Adipocyte (in vitro differentiated cells): ENCODE measurements around the gene FRMD4A.
"Not testable (repeated sequence)": the region's sequence is repeated elsewhere in the genome, so short reads cannot be mapped to it uniquely, and the experiment has no call there.

Experiments used
- DNase-seq: peaks from one replicate; pipeline ENCODE4 v3.0.0-alpha.2; 2015; ENCODE audit warnings: low read depth
- H3K27me3 ChIP-seq: replicated peaks from 2 replicates; pipeline ENCODE4 v1.7.0; 2013; ENCODE audit warnings: mild to moderate bottlenecking, low read length, moderate library complexity; ENCODE audit not compliant: control insufficient read depth, insufficient read depth
- H3K36me3 ChIP-seq: 2 replicates; pipeline ENCODE4 v1.7.0; 2013; ENCODE audit warnings: low read length, mild to moderate bottlenecking, moderate library complexity; ENCODE audit not compliant: control insufficient read depth, insufficient read depth, severe bottlenecking
- H3K4me1 ChIP-seq: 2 replicates; pipeline ENCODE4 v1.7.0; 2013; ENCODE audit warnings: mild to moderate bottlenecking, low read length, moderate library complexity; ENCODE audit not compliant: control insufficient read depth, insufficient read depth
- H3K4me3 ChIP-seq: 2 replicates; pipeline ENCODE4 v1.7.0; 2013; ENCODE audit warnings: mild to moderate bottlenecking, low read length, moderate library complexity
- H3K9ac ChIP-seq: 2 replicates; pipeline ENCODE4 v1.7.0; 2013; ENCODE audit warnings: mild to moderate bottlenecking, low read length, moderate library complexity
- H3K9me3 ChIP-seq: 2 replicates; pipeline ENCODE4 v1.7.0; 2013; ENCODE audit warnings: mild to moderate bottlenecking, low read length, moderate library complexity; ENCODE audit not compliant: control insufficient read depth

Gene FRMD4A

DNA sequence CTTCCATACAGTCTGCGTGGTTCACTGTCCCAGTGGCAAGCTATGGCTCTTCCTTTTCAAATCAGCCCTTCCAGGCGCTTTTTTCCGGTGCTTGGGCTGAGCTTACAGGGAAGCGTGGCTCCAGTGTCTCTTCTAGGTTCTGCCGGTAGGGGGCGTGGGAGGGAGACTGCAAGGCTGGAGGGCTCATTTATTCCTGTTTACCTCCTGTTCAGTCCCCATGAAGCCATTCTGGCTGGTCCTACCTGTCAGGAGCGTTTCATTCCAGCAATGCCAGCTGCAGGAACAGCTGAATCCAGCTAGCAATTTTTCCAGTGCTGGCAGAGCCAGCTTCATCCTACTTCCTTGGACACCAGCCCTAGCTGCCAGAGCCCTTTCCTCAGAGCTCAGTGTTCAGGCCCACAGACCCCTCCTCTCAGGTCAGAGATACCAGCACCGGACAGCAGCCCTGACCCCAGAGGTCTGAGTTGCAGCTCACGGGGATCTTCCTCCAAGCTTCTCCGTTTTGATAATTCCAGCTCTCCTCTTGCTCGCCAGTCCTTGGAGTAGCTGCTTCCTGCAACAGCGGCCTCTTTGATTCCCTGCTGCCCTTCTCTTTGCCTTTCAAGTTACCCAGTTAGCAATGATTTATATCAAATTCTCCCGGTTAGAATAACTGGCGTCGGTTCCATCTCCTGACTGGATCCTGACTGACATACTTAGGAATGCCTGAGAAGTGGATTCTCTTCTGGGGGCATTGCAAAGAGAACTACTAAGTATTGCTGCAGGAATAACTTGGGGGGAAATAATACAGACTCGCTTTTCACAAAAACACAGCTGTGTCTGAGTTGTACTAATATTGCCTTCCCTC, 129.8 kb downstream of the FRMD4A start:
- Histone ChIP-seq H3K9ac (no peak overlapping the region), H3K4me3 (no peak overlapping the region), H3K27me3 (peaks cover 46% of the 10 kb centered on the region), H3K4me1 (no peaks in the 10 kb centered on the region), H3K9me3 (no peaks in the 10 kb centered on the region), H3K36me3 (no peaks in the 10 kb centered on the region)
- DNase-seq, result no peak

DNA sequence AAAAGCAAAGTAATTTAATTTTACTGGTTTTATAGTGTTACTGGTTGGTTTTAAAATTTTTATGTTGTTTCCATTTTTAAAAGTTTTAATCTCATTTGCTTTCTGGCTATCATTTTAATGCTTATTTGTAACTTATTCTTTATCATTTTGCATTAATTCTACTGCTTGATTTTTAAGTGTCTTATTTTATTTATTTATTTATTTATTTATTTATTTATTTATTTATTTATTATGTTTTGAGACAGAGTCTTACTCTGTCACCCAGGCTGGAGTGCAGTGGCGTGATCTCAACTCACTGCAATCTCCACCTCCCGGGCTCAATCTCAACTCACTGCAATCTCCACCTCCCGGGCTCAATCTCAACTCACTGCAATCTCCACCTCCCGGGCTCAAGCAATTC, 131.6 kb downstream of the FRMD4A start:
- H3K4me1 ChIP-seq, DNase-seq, H3K9me3 ChIP-seq, H3K36me3 ChIP-seq, H3K4me3 ChIP-seq, H3K9ac ChIP-seq: not testable (repeated sequence)
- H3K27me3 ChIP-seq, result peaks cover 53% of the 10 kb centered on the region

DNA sequence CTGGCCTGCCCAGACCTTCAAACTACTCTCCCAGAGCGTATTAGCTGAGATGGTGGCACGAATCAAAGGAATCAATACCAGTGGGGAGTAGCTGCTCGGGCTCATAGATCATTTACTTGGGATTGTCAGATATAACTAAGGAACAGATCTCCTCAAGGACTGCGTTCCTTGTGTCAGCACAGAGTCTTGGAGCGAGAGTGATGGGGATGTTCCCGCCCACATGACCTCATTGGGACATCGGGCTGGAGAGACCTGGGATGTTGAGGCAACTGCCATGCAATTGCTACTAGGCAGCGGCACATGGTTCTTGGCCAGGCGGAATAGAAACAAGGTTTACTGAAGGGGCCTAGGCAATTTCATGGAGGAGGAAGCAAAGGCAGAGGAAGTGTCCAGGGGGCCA, 132.6 kb downstream of the FRMD4A start:
- Histone ChIP-seq H3K9me3 (no peaks in the 10 kb centered on the region), H3K4me1 (no peaks in the 10 kb centered on the region), H3K9ac (no peak overlapping the region), H3K4me3 (no peak overlapping the region), H3K27me3 (peaks cover 51% of the 10 kb centered on the region), H3K36me3 (no peaks in the 10 kb centered on the region)
- no peak for DNase-seq

DNA sequence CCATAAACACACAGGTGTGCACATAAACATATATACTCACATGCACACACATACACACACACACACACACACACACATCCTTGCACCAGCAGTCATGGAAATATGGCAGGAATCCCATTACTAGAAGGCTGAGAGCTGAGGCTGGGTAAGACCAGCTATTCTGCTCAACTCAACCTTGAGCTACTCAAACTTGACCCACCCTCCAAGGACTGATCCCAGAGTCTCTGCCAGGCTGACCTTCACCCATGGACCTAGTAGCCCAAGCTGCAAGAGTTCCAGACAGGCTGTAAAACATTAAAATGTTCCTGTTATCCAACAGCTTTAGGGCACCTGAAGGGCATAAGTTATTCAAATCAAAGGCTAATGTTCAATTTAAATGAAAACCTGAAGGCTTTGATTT, 134.6 kb downstream of the FRMD4A start:
- H3K4me1 ChIP-seq, result no peaks in the 10 kb centered on the region
- H3K27me3 ChIP-seq, result peaks cover 58% of the 10 kb centered on the region
- no peak overlapping the region for H3K9ac ChIP-seq
- no peak overlapping the region for H3K4me3 ChIP-seq
- no peaks in the 10 kb centered on the region for H3K36me3 ChIP-seq
- H3K9me3 ChIP-seq, result no peaks in the 10 kb centered on the region
- DNase-seq, result no peak

DNA sequence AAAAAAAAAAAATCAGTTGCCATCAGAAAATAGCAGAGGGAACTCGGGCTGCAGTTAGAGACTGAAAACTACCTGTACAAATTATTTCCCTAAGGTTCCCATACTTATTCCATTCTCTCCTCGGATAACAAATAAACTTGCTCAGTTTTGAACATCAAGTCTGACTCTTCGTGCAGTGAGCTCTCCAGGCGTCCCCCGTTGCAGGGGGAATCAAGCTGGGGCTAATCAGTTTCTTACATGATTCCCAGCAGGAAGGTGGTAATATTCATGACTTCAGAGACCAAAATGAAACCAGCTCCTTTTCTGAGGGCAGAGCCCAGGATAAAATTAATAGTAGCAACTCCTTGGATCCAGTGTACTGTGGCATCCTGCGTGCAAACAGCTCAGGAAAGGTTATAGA, 135.3 kb downstream of the FRMD4A start:
- DNase-seq, result no peak
- Histone ChIP-seq H3K4me1 (no peaks in the 10 kb centered on the region), H3K27me3 (peaks cover 58% of the 10 kb centered on the region), H3K36me3 (no peaks in the 10 kb centered on the region), H3K9me3 (no peaks in the 10 kb centered on the region), H3K9ac (no peak overlapping the region), H3K4me3 (no peak overlapping the region)

DNA sequence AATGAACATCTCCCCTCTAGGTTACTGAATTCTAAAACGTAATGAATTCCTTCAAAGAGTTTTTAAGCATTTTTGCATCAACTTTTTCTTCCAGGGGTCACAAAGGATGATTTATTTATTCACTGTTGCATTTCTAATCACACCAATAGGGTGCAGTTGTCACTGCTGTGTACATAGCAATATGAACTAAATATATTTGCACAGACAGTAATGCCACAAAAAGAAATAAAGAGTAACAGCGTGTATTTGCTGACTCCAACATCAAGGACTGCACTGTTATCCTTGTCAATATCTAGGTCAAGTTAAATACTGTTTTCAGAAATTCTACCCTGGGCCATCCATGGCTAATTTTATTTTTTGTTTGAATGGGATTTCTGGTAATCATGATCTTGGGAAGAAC, 138.0 kb downstream of the FRMD4A start:
- no peaks in the 10 kb centered on the region for H3K4me1 ChIP-seq
- no peak for DNase-seq
- peaks cover 69% of the 10 kb centered on the region for H3K27me3 ChIP-seq
- H3K36me3 ChIP-seq, result no peaks in the 10 kb centered on the region
- no peak overlapping the region for H3K9ac ChIP-seq
- H3K9me3 ChIP-seq, result no peaks in the 10 kb centered on the region
- no peak overlapping the region for H3K4me3 ChIP-seq

DNA sequence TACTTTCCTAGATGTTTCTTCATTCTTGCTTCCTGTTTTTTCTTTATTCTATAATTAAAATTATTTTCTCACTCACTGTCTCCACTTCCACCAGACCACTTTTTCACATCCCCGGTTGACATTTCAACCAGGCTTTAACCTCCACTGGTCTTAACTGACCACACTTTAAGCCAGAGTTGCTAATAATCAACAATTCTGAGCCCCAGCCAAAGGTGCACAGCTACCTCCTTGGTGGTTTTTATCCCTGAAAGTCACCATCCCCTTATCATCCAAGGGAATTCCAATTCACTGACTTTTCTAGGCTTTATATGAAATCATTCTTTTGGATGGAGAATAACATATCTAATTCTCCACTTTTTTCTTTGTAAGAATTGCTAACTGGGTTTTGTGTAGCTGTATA, 138.9 kb downstream of the FRMD4A start:
- Histone ChIP-seq H3K9me3 (no peaks in the 10 kb centered on the region), H3K9ac (no peak overlapping the region), H3K4me1 (no peaks in the 10 kb centered on the region), H3K36me3 (no peaks in the 10 kb centered on the region), H3K27me3 (peaks cover 74% of the 10 kb centered on the region), H3K4me3 (no peak overlapping the region)
- DNase-seq, result no peak

DNA sequence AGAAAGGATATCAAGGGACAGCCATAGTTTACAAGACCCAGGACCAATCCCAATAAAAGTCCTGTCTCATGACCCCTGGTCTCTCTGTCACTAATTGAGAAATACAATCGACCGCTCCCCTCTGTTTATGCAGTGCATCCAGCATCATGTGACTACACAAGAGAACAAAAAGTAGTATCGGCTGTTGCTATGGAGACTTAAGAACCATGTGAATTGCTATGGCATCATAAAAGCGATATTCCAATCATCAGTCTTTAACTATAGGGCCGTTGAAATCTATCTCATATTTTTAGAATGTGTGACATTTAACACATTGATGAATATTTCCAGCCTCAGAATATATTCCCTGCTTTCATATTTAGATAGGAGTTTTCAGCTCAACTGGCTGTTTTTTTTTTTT, 139.3 kb downstream of the FRMD4A start:
- no peaks in the 10 kb centered on the region for H3K36me3 ChIP-seq
- no peak overlapping the region for H3K9ac ChIP-seq
- no peaks in the 10 kb centered on the region for H3K4me1 ChIP-seq
- no peak overlapping the region for H3K4me3 ChIP-seq
- peaks cover 79% of the 10 kb centered on the region for H3K27me3 ChIP-seq
- DNase-seq, result no peak
- H3K9me3 ChIP-seq, result no peaks in the 10 kb centered on the region

DNA sequence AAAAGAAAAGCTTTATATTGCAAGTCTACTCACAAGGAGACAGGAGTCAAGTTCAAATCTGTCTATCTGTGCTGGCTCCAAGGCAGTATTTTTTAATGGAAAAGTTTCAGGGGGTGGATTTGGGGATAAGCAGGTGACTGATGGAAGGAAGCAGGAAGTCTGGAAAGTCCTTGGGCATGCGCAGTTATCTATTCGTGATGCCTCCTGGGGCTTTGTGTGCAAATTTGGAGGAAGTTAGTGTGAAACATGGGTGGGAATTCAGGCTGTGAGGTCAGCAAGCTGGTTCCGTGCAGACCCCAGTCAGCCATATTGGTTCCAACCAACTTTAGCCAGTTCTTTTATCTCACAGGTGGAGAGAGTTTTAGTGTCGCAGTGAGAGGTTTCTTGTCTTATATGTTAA, 140.0 kb downstream of the FRMD4A start:
- H3K27me3 ChIP-seq, result peaks cover 77% of the 10 kb centered on the region
- no peak overlapping the region for H3K4me3 ChIP-seq
- no peak overlapping the region for H3K9ac ChIP-seq
- no peaks in the 10 kb centered on the region for H3K36me3 ChIP-seq
- H3K4me1 ChIP-seq, result no peaks in the 10 kb centered on the region
- DNase-seq, result no peak
- no peaks in the 10 kb centered on the region for H3K9me3 ChIP-seq

DNA sequence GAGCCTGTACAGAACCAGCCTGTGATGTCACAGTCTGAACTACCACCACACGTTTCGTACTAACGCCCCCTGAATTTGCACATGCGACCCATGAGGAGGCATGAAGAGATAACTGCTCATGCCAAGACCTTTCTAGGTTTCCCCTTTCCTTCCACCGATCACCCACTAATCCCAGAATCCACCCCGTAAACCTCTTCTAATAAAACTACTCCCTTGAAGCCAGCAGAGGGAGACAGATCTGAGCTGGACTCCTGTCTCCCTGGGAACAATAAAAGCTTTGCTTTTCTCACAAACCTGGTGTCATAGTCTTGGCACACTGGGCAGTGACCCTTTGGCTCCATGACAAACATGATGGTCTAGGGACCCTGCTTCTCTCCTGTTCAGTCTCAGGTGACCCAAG, 144.5 kb downstream of the FRMD4A start:
- H3K36me3 ChIP-seq, result no peaks in the 10 kb centered on the region

DNA sequence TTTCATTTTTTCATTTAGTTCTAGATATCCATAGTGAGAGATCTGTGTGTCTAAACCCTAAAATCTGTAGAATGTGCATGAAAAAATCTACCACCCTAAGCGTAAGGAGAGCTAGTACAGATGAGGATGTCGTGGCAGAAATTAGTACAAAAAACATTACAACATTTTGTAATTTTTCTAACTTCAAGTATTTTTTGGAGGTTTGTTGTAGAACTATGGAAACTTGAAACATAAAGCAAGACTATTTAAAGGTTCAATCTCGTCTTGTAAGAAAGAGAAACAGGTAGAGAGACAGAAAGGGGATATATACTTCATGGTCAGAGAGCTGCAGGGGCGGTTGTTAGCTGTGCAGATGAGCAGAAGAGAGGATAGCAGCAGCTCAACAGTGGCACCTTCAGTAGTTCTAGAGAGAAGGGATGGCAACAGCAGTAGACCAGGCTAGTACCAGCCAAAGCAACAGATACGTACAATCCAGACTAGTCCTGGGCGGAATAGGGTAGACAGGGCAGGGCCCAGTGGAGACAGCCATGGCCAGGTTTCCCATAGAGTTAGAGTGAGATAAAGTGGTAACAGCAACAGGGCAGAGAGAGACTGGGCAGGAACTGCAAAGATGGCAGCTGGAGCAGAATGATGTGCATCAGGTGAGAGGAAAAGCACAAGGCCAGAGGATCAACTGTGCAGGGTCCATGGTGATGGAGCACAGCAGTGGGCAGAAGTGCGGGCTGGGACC, 145.2 kb downstream of the FRMD4A start:
- H3K4me3 ChIP-seq, result no peak overlapping the region
- H3K9me3 ChIP-seq, result peaks cover 5% of the 10 kb centered on the region
- no peaks in the 10 kb centered on the region for H3K4me1 ChIP-seq
- no peaks in the 10 kb centered on the region for H3K36me3 ChIP-seq
- DNase-seq, result no peak
- H3K9ac ChIP-seq, result no peak overlapping the region
- peaks cover 59% of the 10 kb centered on the region for H3K27me3 ChIP-seq

More for the DNA sequence above, 144.5 kb downstream of the FRMD4A start:
- H3K27me3 ChIP-seq, result peaks cover 59% of the 10 kb centered on the region
- DNase-seq, result no peak
- H3K4me1 ChIP-seq, result no peaks in the 10 kb centered on the region
- no peak overlapping the region for H3K9ac ChIP-seq
- H3K9me3 ChIP-seq, result no peaks in the 10 kb centered on the region
- no peak overlapping the region for H3K4me3 ChIP-seq
